Type B pancreatic cell (in vitro differentiated cells): ENCODE data around the gene SDHAF3. TPM values are rescaled to one million over a fixed set of nuclear protein-coding genes. Genes with fewer than 3 reads are reported as not detected.
"Not testable (repeated sequence)": the region's sequence is repeated elsewhere in the genome, so short reads cannot be mapped to it uniquely, and the experiment has no call there.

ENCODE experiments used
- DNase-seq: peaks from one replicate; pipeline ENCODE4 v3.0.0; 2021; ENCODE audit warnings: mixed read lengths; ENCODE audit not compliant: unreplicated experiment; ENCODE audit errors: extremely low spot score
- H3K27ac Mint-ChIP-seq: 2 replicates; pipeline ENCODE4 v1.8.0; 2021; ENCODE audit warnings: mild to moderate bottlenecking, mixed read lengths
- H3K27me3 Mint-ChIP-seq: 2 replicates; pipeline ENCODE4 v1.8.0; 2021; ENCODE audit warnings: mixed read lengths
- H3K36me3 Mint-ChIP-seq: 2 replicates; pipeline ENCODE4 v1.8.0; 2021; ENCODE audit warnings: mixed read lengths
- H3K4me1 Mint-ChIP-seq: one replicate; pipeline ENCODE4 v1.8.0; 2021; ENCODE audit warnings: mixed read lengths; ENCODE audit not compliant: unreplicated experiment
- H3K4me3 Mint-ChIP-seq: 2 replicates; pipeline ENCODE4 v1.8.0; 2021; ENCODE audit warnings: mild to moderate bottlenecking, mixed read lengths
- H3K9me3 Mint-ChIP-seq: 2 replicates; pipeline ENCODE4 v1.8.0; 2021; ENCODE audit warnings: mixed read lengths
- total RNA-seq: library from RNA; stranded (reverse); gene quantifications from 2 replicates; pipeline ENCODE4 v1.2.1, GENCODE V29; 2021; ENCODE audit warnings: low replicate concordance
- TF ChIP-seq, protein P1 (sequence below): fragments of 200-600 bp; sonication (generic); conservative IDR thresholded peaks from 2 replicates; pipeline ENCODE4 v1.5.0; 2021; ENCODE audit warnings: antibody characterized with exemption, mild to moderate bottlenecking

Gene SDHAF3
- total RNA-seq, 1 donor from 2014 or later: 18.3 TPM

DNA sequence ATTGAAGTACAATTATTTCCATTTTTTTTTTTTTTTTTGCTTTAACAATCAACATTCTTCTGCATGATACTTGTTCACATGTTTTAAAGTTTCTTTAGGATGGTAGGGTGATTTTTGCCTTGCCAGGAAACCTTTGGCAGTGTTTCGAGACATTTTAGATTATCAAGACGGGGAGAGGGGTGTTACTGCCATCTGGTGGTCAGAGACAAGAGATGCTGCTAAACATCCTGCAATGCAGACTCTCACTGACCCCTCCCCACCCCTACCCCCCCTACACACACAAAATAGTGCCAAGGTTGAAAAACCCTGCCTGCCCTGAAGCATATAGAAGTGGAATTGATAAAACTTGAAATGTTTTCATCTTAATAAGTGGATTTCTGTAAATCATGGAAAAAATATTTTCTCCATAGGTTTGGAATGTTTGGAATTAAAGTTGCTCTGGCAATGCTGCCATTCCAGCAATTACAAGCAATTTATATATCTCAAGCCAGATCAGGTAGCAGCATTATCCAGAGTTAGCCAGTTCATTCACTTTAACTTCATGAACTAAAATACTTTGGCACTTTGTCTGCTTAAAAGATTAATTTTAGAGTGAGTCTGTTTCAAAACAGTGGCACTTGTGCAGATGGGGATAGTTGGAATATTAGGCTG lies 62.1 kb downstream of the SDHAF3 start:
- Mint-ChIP-seq H3K4me1 (no peaks in the 10 kb centered on the region), H3K4me3 (no peak overlapping the region), H3K36me3 (peaks cover 6% of the 10 kb centered on the region), H3K27ac (no peak overlapping the region), H3K27me3 (no peaks in the 10 kb centered on the region), H3K9me3 (no peaks in the 10 kb centered on the region)
- TF ChIP-seq, protein P1, sequence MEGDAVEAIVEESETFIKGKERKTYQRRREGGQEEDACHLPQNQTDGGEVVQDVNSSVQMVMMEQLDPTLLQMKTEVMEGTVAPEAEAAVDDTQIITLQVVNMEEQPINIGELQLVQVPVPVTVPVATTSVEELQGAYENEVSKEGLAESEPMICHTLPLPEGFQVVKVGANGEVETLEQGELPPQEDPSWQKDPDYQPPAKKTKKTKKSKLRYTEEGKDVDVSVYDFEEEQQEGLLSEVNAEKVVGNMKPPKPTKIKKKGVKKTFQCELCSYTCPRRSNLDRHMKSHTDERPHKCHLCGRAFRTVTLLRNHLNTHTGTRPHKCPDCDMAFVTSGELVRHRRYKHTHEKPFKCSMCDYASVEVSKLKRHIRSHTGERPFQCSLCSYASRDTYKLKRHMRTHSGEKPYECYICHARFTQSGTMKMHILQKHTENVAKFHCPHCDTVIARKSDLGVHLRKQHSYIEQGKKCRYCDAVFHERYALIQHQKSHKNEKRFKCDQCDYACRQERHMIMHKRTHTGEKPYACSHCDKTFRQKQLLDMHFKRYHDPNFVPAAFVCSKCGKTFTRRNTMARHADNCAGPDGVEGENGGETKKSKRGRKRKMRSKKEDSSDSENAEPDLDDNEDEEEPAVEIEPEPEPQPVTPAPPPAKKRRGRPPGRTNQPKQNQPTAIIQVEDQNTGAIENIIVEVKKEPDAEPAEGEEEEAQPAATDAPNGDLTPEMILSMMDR: peak; percentile 93
- no peak for DNase-seq

DNA sequence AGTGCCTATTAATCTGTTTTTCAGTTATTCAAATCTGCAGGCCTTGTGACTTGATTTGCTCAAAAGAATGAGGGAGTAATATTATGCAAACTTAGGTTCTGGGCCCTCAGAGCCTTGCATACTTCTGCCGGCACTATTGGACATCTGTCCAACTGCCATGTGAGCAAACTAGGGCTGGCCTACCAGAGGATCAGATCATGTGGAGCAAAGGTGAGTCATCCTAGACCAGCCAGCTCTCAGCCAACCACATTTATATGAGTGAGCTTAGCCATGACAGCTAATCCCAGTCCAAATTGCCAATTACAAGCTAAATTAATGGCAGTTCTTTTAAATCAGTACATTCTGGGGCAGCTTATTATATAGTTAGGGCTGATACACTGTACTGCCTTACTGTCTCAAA lies 69.6 kb downstream of the SDHAF3 start:
- Mint-ChIP-seq H3K36me3 (peaks cover 9% of the 10 kb centered on the region), H3K27me3 (no peaks in the 10 kb centered on the region), H3K4me3 (no peak overlapping the region), H3K27ac (no peak overlapping the region), H3K4me1 (no peaks in the 10 kb centered on the region), H3K9me3 (no peaks in the 10 kb centered on the region)
- DNase-seq: no peak
- TF ChIP-seq, protein P1: no peak

DNA sequence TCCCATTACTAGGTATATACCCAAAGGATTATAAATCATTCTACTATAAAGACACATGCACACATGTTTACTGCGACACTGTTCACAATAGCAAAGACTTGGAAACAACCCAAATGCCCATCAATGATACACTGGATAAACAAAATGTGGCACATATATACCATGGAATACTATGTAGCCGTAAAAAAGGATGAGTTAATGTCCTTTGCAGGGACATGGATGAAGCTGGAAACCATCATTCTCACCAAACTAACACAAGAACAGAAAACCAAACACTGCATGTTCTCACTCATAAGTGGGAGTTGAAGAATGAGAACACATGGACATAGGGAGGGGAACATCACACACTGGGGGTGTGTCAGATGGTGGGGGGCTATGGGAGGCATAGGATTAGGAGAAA lies 78.7 kb downstream of the SDHAF3 start:
- not testable (repeated sequence) for DNase-seq, H3K27me3 Mint-ChIP-seq, H3K27ac Mint-ChIP-seq, H3K4me1 Mint-ChIP-seq, H3K4me3 Mint-ChIP-seq, H3K36me3 Mint-ChIP-seq, H3K9me3 Mint-ChIP-seq

DNA sequence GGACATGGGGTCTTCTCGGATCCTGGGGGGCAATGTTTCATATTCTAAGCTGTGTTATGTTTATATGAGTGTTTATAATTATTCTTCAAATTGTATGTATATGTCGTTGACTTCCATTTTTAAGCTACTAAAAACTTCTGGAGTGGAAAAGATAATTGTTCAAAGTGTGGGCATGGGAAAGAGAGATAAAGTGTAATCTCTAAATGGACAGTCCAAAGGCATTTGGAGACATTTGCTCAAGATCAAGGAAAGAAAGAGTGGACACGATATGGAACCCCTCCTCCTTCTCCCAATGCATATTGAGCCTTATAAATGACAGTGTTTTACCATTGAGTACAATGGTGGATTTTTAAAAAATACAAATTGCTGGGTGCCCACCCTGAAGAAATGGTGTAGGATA lies 81.1 kb downstream of the SDHAF3 start:
- Mint-ChIP-seq H3K27me3 (peaks cover 7% of the 10 kb centered on the region), H3K4me1 (no peaks in the 10 kb centered on the region), H3K4me3 (no peak overlapping the region), H3K9me3 (peaks cover 5% of the 10 kb centered on the region), H3K27ac (no peak overlapping the region), H3K36me3 (no peaks in the 10 kb centered on the region)
- TF ChIP-seq, protein P1: no peak
- DNase-seq: no peak

DNA sequence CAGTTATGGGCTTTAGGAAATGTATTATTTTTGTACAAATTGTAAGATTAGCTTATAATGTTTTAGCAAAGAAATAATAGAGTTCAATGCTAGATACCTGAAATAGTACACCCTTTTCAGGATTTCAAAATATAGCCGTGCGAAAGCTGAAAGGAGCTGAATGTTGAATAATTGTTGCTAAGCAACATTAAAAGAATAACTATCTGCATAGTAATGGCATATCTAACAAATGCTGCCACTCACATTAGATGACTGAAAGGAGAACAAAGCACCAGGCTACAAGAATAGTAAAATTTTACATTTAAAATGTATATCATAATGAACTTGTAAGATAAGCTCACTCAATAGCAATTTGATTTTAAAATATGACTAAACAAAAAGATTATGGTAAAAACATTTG lies 82.5 kb downstream of the SDHAF3 start:
- H3K27me3 Mint-ChIP-seq: peaks cover 7% of the 10 kb centered on the region
- no peak for DNase-seq
- no peak overlapping the region for H3K27ac Mint-ChIP-seq
- H3K9me3 Mint-ChIP-seq: peaks cover 5% of the 10 kb centered on the region
- H3K4me3 Mint-ChIP-seq: no peak overlapping the region
- no peaks in the 10 kb centered on the region for H3K4me1 Mint-ChIP-seq
- TF ChIP-seq, protein P1: no peak
- H3K36me3 Mint-ChIP-seq: no peaks in the 10 kb centered on the region

DNA sequence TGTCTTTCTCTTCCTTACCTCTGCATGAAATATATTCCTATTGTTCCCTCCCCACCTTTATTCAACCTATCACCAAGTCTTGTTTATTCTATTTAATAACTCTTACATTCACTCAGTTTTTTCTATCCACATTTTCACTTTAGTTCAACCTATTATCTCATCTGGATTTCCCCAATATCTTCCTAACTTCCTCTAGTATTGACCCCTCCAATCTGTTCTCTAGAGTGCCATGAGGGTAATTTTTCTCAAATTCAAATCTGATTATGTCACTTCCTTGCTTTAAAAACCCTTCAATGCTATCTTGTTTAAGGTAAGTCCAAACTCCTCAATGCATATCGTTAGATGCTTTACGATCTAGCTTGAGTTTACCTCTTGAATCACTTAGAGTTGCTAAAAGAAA lies 86.5 kb downstream of the SDHAF3 start:
- no peaks in the 10 kb centered on the region for H3K9me3 Mint-ChIP-seq
- TF ChIP-seq, protein P1: no peak
- H3K27me3 Mint-ChIP-seq: peaks cover 2% of the 10 kb centered on the region
- no peak overlapping the region for H3K4me3 Mint-ChIP-seq
- no peak for DNase-seq
- H3K4me1 Mint-ChIP-seq: no peaks in the 10 kb centered on the region
- no peaks in the 10 kb centered on the region for H3K36me3 Mint-ChIP-seq
- no peak overlapping the region for H3K27ac Mint-ChIP-seq
